Activated CD8-positive, alpha-beta T cell treated with anti-CD3 and anti-CD28 coated beads, Interleukin-2, amount 10 ng/mL, durations not matched to agents 7 days and 5 days (primary cell): ENCODE results near the gene FADS2. TPM values are rescaled to one million over a fixed set of nuclear protein-coding genes. Genes with fewer than 3 reads are reported as not detected.

Source experiments
- ATAC-seq: fragments of 150-1000 bp; cut with Tn5 transposase; one replicate; pipeline ENCODE4 v1.10.0; 2021; ENCODE audit warnings: moderate library complexity
- CTCF ChIA-PET: fragments of 350-600 bp; sonication (Branson Sonifier 250); formaldehyde crosslinking; loops from one replicate; lab custom pipeline; 2021; ENCODE audit warnings: antibody characterized with exemption; lab: Charles Lee
- POLR2A ChIA-PET: fragments of 350-600 bp; sonication (Branson Sonifier 250); formaldehyde crosslinking; loops from one replicate; lab custom pipeline; 2021; ENCODE audit warnings: antibody characterized with exemption; lab: Charles Lee
- DNase-seq: peaks from one replicate; pipeline ENCODE4 v3.0.0-alpha.2; 2020
- H3K27ac Mint-ChIP-seq: one replicate; pipeline ENCODE4 v1.8.0; 2021; ENCODE audit warnings: mild to moderate bottlenecking, mixed read lengths
- H3K27me3 Mint-ChIP-seq: one replicate; pipeline ENCODE4 v1.8.0; 2021; ENCODE audit warnings: low read depth, mixed read lengths
- H3K36me3 Mint-ChIP-seq: one replicate; pipeline ENCODE4 v1.8.0; 2021; ENCODE audit warnings: low read depth, mixed read lengths
- H3K4me1 Mint-ChIP-seq: one replicate; pipeline ENCODE4 v1.8.0; 2021; ENCODE audit warnings: low read depth, mixed read lengths
- H3K4me3 Mint-ChIP-seq: one replicate; pipeline ENCODE4 v1.8.0; 2021; ENCODE audit warnings: mild to moderate bottlenecking, mixed read lengths
- H3K9me3 Mint-ChIP-seq: one replicate; pipeline ENCODE4 v1.8.0; 2022; ENCODE audit warnings: mixed read lengths; ENCODE audit not compliant: insufficient read depth
- microRNA-seq: library from miRNA; unstranded; fragments of <30 nt; microRNA quantifications from one replicate; pipeline ENCODE4 v1.2.0, GENCODE V29; 2022
- total RNA-seq, 2 experiments: library from RNA; stranded (reverse); gene quantifications; one replicate each; pipeline ENCODE4 v1.2.3, GENCODE V29; 2021

FADS2 gene
- total RNA-seq, 2 experiments from 2014 or later, result 395 to 416 TPM

DNA sequence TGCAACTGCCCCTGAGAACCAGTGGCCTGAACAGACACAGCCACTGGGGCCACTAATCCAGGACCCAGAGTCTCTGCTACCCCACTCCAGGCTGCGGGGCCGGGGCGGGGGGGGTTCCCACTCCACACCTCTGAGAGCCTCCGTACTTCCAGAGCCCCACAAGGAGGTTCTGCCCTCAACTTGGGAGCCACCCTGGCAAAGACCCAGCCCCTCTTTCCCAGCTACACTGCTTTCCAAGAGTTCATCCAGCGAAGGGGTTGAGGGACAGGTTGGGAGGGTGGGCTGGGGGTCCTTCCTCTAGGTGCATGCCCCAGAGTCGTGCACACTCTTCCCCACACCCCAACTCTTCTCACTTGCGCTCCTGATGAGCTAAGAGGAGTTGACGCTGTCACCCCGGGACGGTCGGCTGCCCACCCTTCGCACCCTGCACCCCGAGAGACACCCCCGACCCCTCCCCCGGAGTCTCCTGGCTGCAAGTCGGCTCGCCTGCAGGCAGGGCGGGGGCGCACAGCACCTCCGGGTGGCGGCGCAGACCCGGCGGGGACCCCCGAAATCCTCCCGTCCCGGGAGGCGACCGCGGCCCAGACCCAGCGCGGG, 88.7 kb downstream of the FADS2 start:
- Mint-ChIP-seq H3K9me3 (no peaks in the 10 kb centered on the region), H3K4me3 (no peak overlapping the region)
- POLR2A ChIA-PET, result no interaction called here

More for the DNA sequence above, 88.7 kb downstream of the FADS2 start:
- Mint-ChIP-seq H3K27ac (no peak overlapping the region), H3K36me3 (no peaks in the 10 kb centered on the region), H3K27me3 (peaks cover 44% of the 10 kb centered on the region), H3K4me1 (peaks cover 8% of the 10 kb centered on the region)
- ATAC-seq (no peak), DNase-seq (no peak)
- CTCF ChIA-PET, result no interaction called here

Small RNA genes within 50 kb of the gene (microRNA-seq; reads per million reads assigned to microRNA genes)
- not detected for gene MIR6746

Other genes with a start within 250 kb of the FADS2 start
- not detected for gene SYT7, start 247.2 kb upstream of the FADS2 start, total RNA-seq
- gene DAGLA, start 147.9 kb upstream of the FADS2 start, total RNA-seq, result under 1 TPM in 1 of 2 experiments, not detected in 1; 0.05 TPM
- 1 to 10 TPM; 2.8 to 2.9 TPM for gene MYRF, start 75.7 kb upstream of the FADS2 start, total RNA-seq
- 100 to 1,000 TPM; 154 to 163 TPM for gene TMEM258, start 35.7 kb upstream of the FADS2 start, total RNA-seq
- 100 to 1,000 TPM; 146 TPM for gene FEN1, start 35.4 kb upstream of the FADS2 start, total RNA-seq
- 10 to 100 TPM; 84.1 to 92.8 TPM for gene FADS1, start 11.3 kb upstream of the FADS2 start, total RNA-seq
- 1 to 10 TPM; 3.8 to 4.5 TPM for gene FADS3, start 63.2 kb downstream of the FADS2 start, total RNA-seq
- not detected for gene RAB3IL1, start 89.3 kb downstream of the FADS2 start, total RNA-seq
- not detected for gene BEST1, start 122.1 kb downstream of the FADS2 start, total RNA-seq
- gene FTH1, start 139.3 kb downstream of the FADS2 start, total RNA-seq, result 100 to 1,000 TPM; 709 to 727 TPM